Daoy (cell line): ENCODE data around the gene BTG2. TPM values are rescaled to one million over a fixed set of nuclear protein-coding genes. Genes with fewer than 3 reads are reported as not detected.

Source experiments
- DNase-seq: peaks from one replicate; pipeline ENCODE4 v3.0.0-alpha.2; 2015; ENCODE audit warnings: low read depth
- total RNA-seq: library from RNA; depleted of rRNA; stranded (reverse); fragments of >200 nt; shearing (Covaris generic); gene quantifications from 2 replicates; pipeline ENCODE4 v1.2.3, GENCODE V29; 2014

The BTG2 gene
- total RNA-seq, 1 experiment from 2014 or later, result 2.6 TPM

GRCh38 chr1:203276408-203276807 is 28.9 kb upstream of the BTG2 start:
- no peak for DNase-seq

- no peak for DNase-seq
Observed at GRCh38 chr1:203276916-203277545, 28.3 kb upstream of the BTG2 start.

GRCh38 chr1:203278082-203278884 is 27.0 kb upstream of the BTG2 start:
- peak; percentile 43 for DNase-seq

GRCh38 chr1:203278885-203279406 is 26.4 kb upstream of the BTG2 start:
- DNase-seq, result no peak

- DNase-seq, result no peak
Observed at GRCh38 chr1:203280061-203280460, 25.3 kb upstream of the BTG2 start.

- peak; percentile 46 for DNase-seq
Observed at GRCh38 chr1:203281033-203281432, 24.3 kb upstream of the BTG2 start.

- no peak for DNase-seq
Observed at GRCh38 chr1:203281851-203282661, 23.3 kb upstream of the BTG2 start.

- no peak for DNase-seq
Observed at GRCh38 chr1:203282720-203283542, 22.4 kb upstream of the BTG2 start.

GRCh38 chr1:203283597-203283996 is 21.7 kb upstream of the BTG2 start:
- DNase-seq, result no peak

- no peak for DNase-seq
Observed at GRCh38 chr1:203284411-203285123, 20.8 kb upstream of the BTG2 start.

- no peak for DNase-seq
Observed at GRCh38 chr1:203286161-203286984, 18.9 kb upstream of the BTG2 start.

- no peak for DNase-seq
Observed at GRCh38 chr1:203287109-203287893, 18.0 kb upstream of the BTG2 start.

GRCh38 chr1:203287898-203288297 is 17.4 kb upstream of the BTG2 start:
- DNase-seq, result no peak

GRCh38 chr1:203288400-203288799 is 16.9 kb upstream of the BTG2 start:
- DNase-seq, result no peak

- peak; percentile 59 for DNase-seq
Observed at GRCh38 chr1:203289281-203289981, 15.9 kb upstream of the BTG2 start.

GRCh38 chr1:203289982-203290260 is 15.4 kb upstream of the BTG2 start:
- no peak for DNase-seq

GRCh38 chr1:203290261-203291089 is 14.8 kb upstream of the BTG2 start:
- DNase-seq, result peak; percentile 89
